GM18907 (cell line): ENCODE data around the gene LCOR.

ENCODE experiments used
- ATAC-seq: cut with Tn5 transposase; IDR thresholded peaks from one replicate; pipeline ENCODE4 v1.9.1; 2021; ENCODE audit warnings: mild to moderate bottlenecking, moderate library complexity; ENCODE audit not compliant: unreplicated experiment

The LCOR gene

GRCh38 chr10:96889415-96890171 is 57.5 kb downstream of the LCOR start:
- ATAC-seq = no peak

DNA sequence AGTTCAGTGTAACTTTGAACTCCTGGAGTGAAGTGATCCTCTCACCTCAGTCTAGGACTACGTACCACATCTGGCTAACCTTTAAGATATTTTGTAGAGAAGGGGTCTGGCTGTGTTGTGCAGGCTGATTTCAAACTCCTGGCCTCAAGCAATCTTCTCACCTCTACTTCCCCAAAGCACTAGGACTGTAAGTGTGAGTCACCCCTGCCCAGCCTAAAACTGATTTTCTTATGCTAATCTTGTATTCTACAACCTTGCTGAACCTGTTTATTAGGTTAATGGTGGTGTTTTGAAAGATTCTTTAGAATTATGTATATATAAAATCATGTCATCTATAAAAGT is 58.0 kb downstream of the LCOR start:
- ATAC-seq = no peak

DNA sequence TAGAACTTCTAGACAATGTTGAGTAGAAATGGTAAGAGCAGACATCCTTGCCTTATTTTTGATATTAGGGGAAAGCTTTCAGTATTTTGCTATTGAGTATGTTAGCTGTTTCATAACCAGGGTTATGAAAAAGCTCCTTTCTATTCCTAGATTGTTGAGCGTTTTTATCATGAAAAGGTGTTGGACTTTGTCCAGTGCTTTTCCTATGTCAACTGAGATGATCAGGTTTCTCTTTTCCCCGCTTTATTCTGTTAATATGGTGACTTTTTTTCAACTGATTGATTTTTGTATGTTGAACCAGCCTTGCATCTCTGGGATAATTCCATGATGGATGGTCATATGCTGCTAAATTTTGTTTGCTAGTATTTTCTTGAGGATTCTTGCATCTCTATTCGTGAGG is 58.5 kb downstream of the LCOR start:
- no peak for ATAC-seq

DNA sequence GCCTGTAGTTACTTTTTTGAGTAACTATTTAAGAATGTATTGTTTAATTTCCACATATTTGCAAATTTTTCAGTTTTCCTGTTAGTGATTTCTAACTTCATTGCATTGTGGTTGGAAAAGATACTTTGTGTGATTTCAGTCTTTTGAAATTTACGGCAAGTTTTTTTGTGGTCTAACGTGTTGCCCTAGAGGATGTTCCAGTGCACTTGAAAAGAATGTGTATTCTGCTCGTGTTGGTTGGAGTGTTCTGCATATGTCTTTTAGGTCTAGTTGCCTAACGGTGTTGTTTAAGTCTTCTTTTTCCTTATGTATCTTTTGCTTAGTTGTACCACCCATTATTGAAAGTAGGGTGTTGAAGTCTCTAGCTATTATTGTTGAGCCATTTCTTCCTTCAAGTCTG is 59.7 kb downstream of the LCOR start:
- ATAC-seq = no peak

- ATAC-seq = no peak
Measured at GRCh38 chr10:96895662-96896424, 63.7 kb downstream of the LCOR start.

GRCh38 chr10:96896884-96897589 is 64.9 kb downstream of the LCOR start:
- no peak for ATAC-seq

GRCh38 chr10:96902117-96902516 is 70.0 kb downstream of the LCOR start:
- no peak for ATAC-seq

DNA sequence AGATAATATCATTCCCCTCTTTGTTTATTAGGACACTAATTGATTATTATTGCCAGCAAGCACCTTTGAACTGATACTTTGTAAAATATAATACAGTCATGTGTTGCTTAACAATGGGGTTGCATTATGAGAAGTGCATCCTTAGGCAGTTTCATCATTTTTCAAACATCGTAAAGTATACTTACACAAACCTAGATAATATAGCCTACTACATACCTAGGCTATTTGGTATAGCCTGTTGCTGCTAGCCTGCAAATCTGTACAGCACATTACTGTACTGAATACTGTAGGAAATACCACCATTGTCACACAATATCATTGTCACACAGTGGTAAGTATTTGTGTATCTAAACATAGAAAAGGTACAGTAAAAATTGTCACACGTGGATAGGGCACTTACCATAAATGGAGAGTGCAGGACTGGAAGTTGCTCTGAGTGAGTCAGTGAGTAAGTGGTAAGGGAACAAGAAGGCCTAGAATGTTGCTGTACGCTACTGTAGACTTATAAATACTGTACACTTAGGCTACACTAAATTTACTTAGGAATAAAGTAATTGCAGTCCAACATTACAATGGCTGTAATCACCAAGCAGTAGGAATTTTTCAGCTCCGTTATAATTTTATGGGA is 70.7 kb downstream of the LCOR start:
- no peak for ATAC-seq

- ATAC-seq = no peak
Measured at GRCh38 chr10:96904648-96905047, 72.5 kb downstream of the LCOR start.

DNA sequence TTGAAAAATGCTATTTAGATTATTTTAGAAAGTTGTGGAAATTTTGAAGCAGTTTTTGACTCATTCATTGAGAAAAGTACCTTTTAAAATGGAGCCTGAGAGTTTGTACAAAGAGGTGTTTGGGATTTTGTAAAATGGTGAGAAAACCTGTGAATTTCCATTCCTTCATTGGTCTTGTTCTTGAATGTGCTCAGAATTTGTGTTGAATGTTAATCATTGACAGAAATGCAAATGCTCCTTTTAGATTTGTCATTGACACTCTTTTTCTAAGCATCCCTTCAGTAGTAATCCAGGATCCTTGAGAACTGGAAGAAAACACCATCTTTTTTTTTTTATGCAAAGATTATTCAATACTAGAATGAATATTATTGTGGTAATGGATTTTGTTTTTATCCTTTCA is 74.8 kb downstream of the LCOR start:
- ATAC-seq = no peak

- ATAC-seq = peak; percentile 46
Measured at GRCh38 chr10:96910488-96911395, 78.6 kb downstream of the LCOR start.

GRCh38 chr10:96912405-96912804 is 80.3 kb downstream of the LCOR start:
- ATAC-seq = no peak

GRCh38 chr10:96913906-96914305 is 81.8 kb downstream of the LCOR start:
- ATAC-seq = no peak

- no peak for ATAC-seq
Measured at GRCh38 chr10:96917628-96918027, 85.5 kb downstream of the LCOR start.

DNA sequence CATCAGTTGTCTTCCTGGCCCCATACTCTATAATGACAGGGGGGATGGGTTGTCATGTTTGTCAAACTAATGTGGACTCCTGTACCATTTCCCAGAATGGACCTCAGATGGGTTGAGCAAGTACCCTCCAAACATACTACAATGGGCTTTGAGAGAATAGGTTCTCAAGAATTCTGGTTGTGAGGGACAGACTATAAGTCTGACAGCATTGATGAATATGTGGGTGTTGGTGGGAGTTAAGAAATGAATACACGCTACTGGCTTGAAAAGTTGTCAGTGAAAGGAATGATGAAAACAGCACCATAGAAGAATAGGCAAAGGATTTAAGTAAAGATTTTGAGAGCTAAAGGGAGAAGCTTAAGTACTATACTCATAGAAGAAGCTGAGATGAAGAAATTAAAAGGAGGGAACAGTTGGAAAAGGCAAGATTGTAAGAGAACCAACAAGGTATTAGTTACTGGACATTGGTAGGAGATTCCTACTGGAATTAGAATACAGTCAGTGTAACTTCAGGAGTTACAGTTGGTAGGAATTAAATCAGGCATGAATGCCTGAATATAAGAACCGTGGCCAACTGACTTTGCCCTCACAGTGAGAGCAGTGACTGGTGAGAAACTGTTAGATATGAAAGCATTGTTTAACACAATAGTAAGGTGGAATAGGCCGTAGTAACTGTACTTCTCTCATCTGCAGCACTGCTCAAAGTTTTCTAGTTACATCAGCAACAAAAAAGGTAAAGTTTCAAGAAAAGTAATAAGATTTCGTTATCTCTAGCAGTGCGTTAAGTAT is 86.3 kb downstream of the LCOR start:
- no peak for ATAC-seq

DNA sequence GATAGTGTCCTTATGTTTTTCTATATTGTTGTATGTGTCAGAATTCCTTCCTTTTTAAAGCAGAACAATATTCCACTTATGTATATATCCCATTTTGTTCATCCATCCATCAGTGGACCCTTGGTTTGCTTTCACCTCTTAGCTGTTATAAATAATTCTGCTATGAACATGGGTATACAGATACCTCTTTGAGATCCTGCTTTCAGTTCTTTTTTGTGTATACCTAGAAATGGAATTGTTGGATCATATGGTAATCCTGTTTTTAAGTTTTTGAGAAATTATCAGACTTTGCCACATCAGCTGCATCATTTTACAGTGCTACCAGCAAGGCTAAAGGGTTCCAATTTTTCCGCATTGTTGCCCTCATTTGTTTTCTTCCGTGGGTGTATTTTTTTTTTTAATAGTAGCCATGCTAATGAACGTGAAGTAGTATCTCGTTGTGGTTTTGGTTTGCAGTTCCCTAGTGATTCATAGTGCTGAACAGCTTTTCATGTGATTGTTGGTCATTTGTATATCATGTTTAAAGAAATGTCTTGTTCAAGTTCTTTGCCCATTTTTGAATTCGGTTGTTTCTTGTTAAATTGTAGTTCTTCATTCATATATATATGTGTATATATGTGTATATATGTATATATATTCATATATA is 87.8 kb downstream of the LCOR start:
- no peak for ATAC-seq

DNA sequence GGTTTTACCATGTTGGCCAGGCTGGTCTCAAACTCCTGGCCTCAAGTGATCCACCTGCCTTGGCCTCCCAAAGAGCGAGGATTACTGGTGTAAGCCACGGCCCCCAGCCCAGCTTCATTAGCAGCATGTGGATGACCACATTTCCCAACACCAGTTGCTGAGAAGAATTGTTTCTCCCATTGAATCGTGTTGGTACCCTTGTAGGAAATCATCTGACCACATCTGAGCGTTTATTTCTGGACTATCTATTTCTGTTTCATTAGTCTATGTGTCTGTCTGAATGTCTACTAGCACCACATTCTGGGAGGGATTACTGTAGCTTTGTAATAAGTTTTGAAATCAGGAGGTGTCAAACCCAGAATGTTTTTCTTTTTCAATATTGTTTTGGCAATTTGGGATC is 89.6 kb downstream of the LCOR start:
- ATAC-seq = no peak

- no peak for ATAC-seq
Measured at GRCh38 chr10:96922978-96923948, 91.2 kb downstream of the LCOR start.
